ENCODE measurements around the gene FAM43B.
"Not testable (repeated sequence)": the region's sequence is repeated elsewhere in the genome, so short reads cannot be mapped to it uniquely, and the experiment has no call there.

The FAM43B gene

GRCh38 chr1:20551945-20552727 lies at the start of gene FAM43B:
Gene FAM43B, plus strand, starts transcription at chr1:20552573. Its CDS starts 401 bp downstream, at chr1:20552974.
- no peak for DNase-seq

- no peak for DNase-seq
Observed at GRCh38 chr1:20505488-20505887, 46.9 kb upstream of the FAM43B start.

- no peak for DNase-seq
Observed at GRCh38 chr1:20507248-20507563, 45.2 kb upstream of the FAM43B start.

GRCh38 chr1:20507564-20508410 lies 44.6 kb upstream of the FAM43B start, which contains the start of gene MUL1:
Gene MUL1, minus strand, starts transcription at chr1:20508151. Its CDS starts 127 bp downstream, at chr1:20508024.
- peak; percentile 93 for DNase-seq

- DNase-seq = no peak
Observed at GRCh38 chr1:20508411-20508771, 44.0 kb upstream of the FAM43B start.

- no peak for DNase-seq
Observed at GRCh38 chr1:20511518-20512428, 40.6 kb upstream of the FAM43B start.

- not testable (repeated sequence) for DNase-seq
Observed at GRCh38 chr1:20519609-20520262, 32.6 kb upstream of the FAM43B start.

- peak; percentile 72 for DNase-seq
Observed at GRCh38 chr1:20521960-20522861, 30.2 kb upstream of the FAM43B start.

GRCh38 chr1:20526267-20526666 lies 26.1 kb upstream of the FAM43B start:
- DNase-seq = no peak

GRCh38 chr1:20528221-20528620 lies 24.2 kb upstream of the FAM43B start:
- DNase-seq = no peak

GRCh38 chr1:20530306-20530705 lies 22.1 kb upstream of the FAM43B start:
- DNase-seq = no peak

- DNase-seq = no peak
Observed at GRCh38 chr1:20530901-20531300, 21.5 kb upstream of the FAM43B start.

- no peak for DNase-seq
Observed at GRCh38 chr1:20533635-20534034, 18.7 kb upstream of the FAM43B start.

GRCh38 chr1:20534659-20535417 lies 17.5 kb upstream of the FAM43B start:
- no peak for DNase-seq

- no peak for DNase-seq
Observed at GRCh38 chr1:20538227-20538626, 14.1 kb upstream of the FAM43B start.

GRCh38 chr1:20538760-20539551 lies 13.4 kb upstream of the FAM43B start:
- no peak for DNase-seq

- no peak for DNase-seq
Observed at GRCh38 chr1:20540281-20540680, 12.1 kb upstream of the FAM43B start.

- no peak for DNase-seq
Observed at GRCh38 chr1:20546637-20547036, 5.7 kb upstream of the FAM43B start.

GRCh38 chr1:20551161-20551560 lies 1.2 kb upstream of the FAM43B start:
- no peak for DNase-seq
